ENCODE measurements around the gene RBM38.
"Not testable (repeated sequence)": the region's sequence is repeated elsewhere in the genome, so short reads cannot be mapped to it uniquely, and the experiment has no call there.

The RBM38 gene

DNA sequence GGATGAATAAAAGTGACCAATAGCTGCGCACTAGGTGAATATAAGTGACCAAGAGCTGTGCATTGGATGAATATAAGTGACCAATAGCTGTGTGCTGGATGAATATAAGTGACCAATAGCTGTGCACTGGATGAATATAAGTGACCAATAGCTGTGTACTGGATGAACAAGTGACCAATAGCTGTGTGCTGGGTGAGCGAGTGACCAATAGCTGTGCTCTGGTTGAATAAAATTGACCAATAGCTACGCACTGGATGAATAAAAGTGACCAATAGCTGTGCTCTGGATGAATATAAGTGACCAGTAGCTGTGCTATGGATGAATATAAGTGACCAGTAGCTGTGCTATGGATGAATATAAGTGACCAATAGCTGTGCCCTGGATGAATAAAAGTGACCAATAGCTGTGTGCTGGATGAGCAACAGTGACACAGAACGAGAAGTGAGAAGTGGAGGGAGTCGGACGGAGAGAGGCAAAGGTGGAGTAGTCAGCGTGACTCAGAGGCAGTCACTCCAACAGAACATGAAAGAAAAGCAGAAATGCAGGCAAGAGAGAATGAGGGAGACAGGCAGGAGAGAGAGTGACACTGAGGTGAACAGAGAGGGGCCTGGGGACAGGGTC is 38.5 kb downstream of the RBM38 start:
- H3K4me3 ChIP-seq (ENCODE audit: low read length) = no peak overlapping the region
- peaks cover 17% of the 10 kb centered on the region for H3K27me3 ChIP-seq (ENCODE audit: insufficient read depth, low read length)
- no peaks in the 10 kb centered on the region for H3K36me3 ChIP-seq (ENCODE audit: insufficient read depth, low read length)
- no peak overlapping the region for H2AFZ ChIP-seq (ENCODE audit: low read depth, low read length)
- no peaks in the 10 kb centered on the region for H3K9me3 ChIP-seq (ENCODE audit: low read length)
- no peaks in the 10 kb centered on the region for H3K4me1 ChIP-seq (ENCODE audit: insufficient read depth, low read length)

- not testable (repeated sequence) for H3K36me3 ChIP-seq (ENCODE audit: insufficient read depth, low read length); H3K4me3 ChIP-seq (ENCODE audit: low read length); H3K9me3 ChIP-seq (ENCODE audit: low read length); H3K4me1 ChIP-seq (ENCODE audit: insufficient read depth, low read length); H2AFZ ChIP-seq (ENCODE audit: low read depth, low read length)
- peaks cover 20% of the 10 kb centered on the region for H3K27me3 ChIP-seq (ENCODE audit: insufficient read depth, low read length)
Observed at GRCh38 chr20:57430201-57430596, 39.0 kb downstream of the RBM38 start.

DNA sequence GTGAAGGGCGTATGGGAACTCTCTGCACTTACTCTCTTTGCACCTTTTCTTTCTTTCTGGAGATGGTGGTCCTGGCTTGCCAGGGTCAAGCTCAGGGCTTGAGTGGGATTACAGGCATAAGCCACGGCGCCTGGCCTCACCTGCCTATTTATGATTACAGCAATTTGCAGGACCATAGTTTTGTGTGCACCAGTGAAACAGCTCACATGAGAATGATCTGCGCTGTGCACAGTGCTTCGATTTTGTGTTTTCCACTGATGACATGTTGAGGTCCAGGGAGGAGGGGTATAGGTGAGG is 40.3 kb downstream of the RBM38 start:
- no peak overlapping the region for H2AFZ ChIP-seq (ENCODE audit: low read depth, low read length)
- no peak overlapping the region for H3K4me3 ChIP-seq (ENCODE audit: low read length)
- H3K4me1 ChIP-seq (ENCODE audit: insufficient read depth, low read length) = no peaks in the 10 kb centered on the region
- no peaks in the 10 kb centered on the region for H3K36me3 ChIP-seq (ENCODE audit: insufficient read depth, low read length)
- peaks cover 23% of the 10 kb centered on the region for H3K27me3 ChIP-seq (ENCODE audit: insufficient read depth, low read length)
- H3K9me3 ChIP-seq (ENCODE audit: low read length) = no peaks in the 10 kb centered on the region

DNA sequence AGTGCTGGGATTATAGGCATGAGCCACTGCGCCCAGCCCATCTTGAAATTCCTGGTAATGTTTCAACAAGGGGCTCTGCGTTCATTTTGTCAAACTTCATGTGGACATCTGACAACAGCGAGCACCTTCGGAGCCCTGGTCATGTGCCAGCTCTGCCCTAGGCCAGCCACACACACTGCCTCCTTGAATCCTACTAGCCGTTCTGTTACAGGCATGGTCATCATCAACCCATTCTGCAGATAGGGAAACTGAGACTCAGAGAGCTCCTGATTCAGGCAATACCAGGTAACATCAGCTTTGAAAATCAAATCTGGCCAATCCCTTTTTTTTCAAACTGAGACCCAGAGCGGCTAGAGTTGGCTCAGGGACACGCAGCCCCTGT is 41.3 kb downstream of the RBM38 start:
- H3K9me3 ChIP-seq (ENCODE audit: low read length) = no peaks in the 10 kb centered on the region
- no peaks in the 10 kb centered on the region for H3K4me1 ChIP-seq (ENCODE audit: insufficient read depth, low read length)
- no peak overlapping the region for H2AFZ ChIP-seq (ENCODE audit: low read depth, low read length)
- H3K4me3 ChIP-seq (ENCODE audit: low read length) = no peak overlapping the region
- peaks cover 19% of the 10 kb centered on the region for H3K27me3 ChIP-seq (ENCODE audit: insufficient read depth, low read length)
- H3K36me3 ChIP-seq (ENCODE audit: insufficient read depth, low read length) = no peaks in the 10 kb centered on the region

GRCh38 chr20:57432862-57433491 is 41.8 kb downstream of the RBM38 start:
- Histone ChIP-seq H3K9me3 (ENCODE audit: low read length) (no peaks in the 10 kb centered on the region), H3K4me3 (ENCODE audit: low read length) (no peak overlapping the region), H3K36me3 (ENCODE audit: insufficient read depth, low read length) (no peaks in the 10 kb centered on the region), H2AFZ (ENCODE audit: low read depth, low read length) (no peak overlapping the region), H3K4me1 (ENCODE audit: insufficient read depth, low read length) (no peaks in the 10 kb centered on the region), H3K27me3 (ENCODE audit: insufficient read depth, low read length) (peaks cover 19% of the 10 kb centered on the region)

GRCh38 chr20:57433657-57434389 is 42.6 kb downstream of the RBM38 start:
- H3K36me3 ChIP-seq (ENCODE audit: insufficient read depth, low read length) = no peaks in the 10 kb centered on the region
- H3K4me3 ChIP-seq (ENCODE audit: low read length) = no peak overlapping the region
- no peaks in the 10 kb centered on the region for H3K4me1 ChIP-seq (ENCODE audit: insufficient read depth, low read length)
- H3K9me3 ChIP-seq (ENCODE audit: low read length) = no peaks in the 10 kb centered on the region
- peaks cover 19% of the 10 kb centered on the region for H3K27me3 ChIP-seq (ENCODE audit: insufficient read depth, low read length)
- no peak overlapping the region for H2AFZ ChIP-seq (ENCODE audit: low read depth, low read length)

DNA sequence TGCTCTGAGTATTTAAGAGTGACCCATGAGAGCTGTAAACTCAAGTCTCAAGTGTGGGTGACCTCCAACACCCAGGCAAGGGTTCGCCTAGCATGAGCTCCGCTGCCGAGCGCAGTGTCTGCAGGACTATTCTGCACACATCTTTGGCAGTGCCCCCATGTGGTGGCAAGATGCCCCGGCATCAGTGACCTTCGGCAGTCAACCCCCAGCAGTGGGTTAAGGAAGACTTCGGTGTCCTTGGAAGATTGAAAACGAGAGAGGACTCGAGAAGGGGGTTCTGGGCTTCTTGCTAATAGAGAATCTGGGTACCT is 43.1 kb downstream of the RBM38 start:
- H3K36me3 ChIP-seq (ENCODE audit: insufficient read depth, low read length) = no peaks in the 10 kb centered on the region
- no peak overlapping the region for H2AFZ ChIP-seq (ENCODE audit: low read depth, low read length)
- peaks cover 1% of the 10 kb centered on the region for H3K4me1 ChIP-seq (ENCODE audit: insufficient read depth, low read length)
- H3K4me3 ChIP-seq (ENCODE audit: low read length) = no peak overlapping the region
- no peaks in the 10 kb centered on the region for H3K9me3 ChIP-seq (ENCODE audit: low read length)
- H3K27me3 ChIP-seq (ENCODE audit: insufficient read depth, low read length) = peaks cover 16% of the 10 kb centered on the region

DNA sequence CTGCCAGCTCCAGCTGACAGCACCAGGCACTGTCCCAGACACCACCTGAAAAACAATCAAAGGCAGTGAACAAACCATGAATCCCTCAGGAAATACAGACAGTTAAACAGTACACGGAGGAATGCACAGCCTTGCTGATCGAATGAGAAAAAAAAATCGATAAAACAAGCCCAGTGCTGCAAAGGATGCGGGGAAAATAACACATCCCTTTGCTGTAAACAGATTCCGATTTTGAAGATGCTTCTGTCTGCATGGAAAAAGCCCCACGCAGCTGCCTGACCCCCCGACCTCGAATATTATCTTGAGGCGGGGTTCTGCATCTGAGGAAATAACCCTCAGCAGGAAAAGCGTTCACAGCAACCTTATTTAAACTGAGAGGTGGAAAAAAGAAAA is 43.9 kb downstream of the RBM38 start:
- H3K27me3 ChIP-seq (ENCODE audit: insufficient read depth, low read length) = peaks cover 16% of the 10 kb centered on the region
- H3K4me3 ChIP-seq (ENCODE audit: low read length) = no peak overlapping the region
- no peaks in the 10 kb centered on the region for H3K36me3 ChIP-seq (ENCODE audit: insufficient read depth, low read length)
- H2AFZ ChIP-seq (ENCODE audit: low read depth, low read length) = no peak overlapping the region
- H3K9me3 ChIP-seq (ENCODE audit: low read length) = no peaks in the 10 kb centered on the region
- H3K4me1 ChIP-seq (ENCODE audit: insufficient read depth, low read length) = peaks cover 4% of the 10 kb centered on the region

GRCh38 chr20:57435498-57436222 is 44.5 kb downstream of the RBM38 start:
- Histone ChIP-seq H3K36me3 (ENCODE audit: insufficient read depth, low read length) (no peaks in the 10 kb centered on the region), H3K4me1 (ENCODE audit: insufficient read depth, low read length) (peaks cover 4% of the 10 kb centered on the region), H3K9me3 (ENCODE audit: low read length) (no peaks in the 10 kb centered on the region), H3K27me3 (ENCODE audit: insufficient read depth, low read length) (peaks cover 16% of the 10 kb centered on the region), H2AFZ (ENCODE audit: low read depth, low read length) (no peak overlapping the region), H3K4me3 (ENCODE audit: low read length) (no peak overlapping the region)

DNA sequence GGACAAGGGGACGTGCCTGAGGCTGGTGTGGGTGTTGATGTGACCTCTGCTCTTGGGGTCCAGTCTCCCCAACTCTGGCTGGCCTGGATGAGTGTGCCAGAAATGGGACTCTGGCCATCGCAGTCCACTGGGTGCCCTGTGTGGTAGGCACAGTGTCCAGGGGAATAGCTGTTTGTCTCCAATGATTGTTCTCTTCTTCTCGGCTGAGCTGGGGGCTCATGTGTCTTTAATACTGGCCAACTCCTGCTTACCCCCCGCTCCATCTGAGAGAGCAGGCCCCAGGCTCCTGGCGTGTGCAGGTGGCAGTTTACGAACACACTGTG is 45.0 kb downstream of the RBM38 start:
- Histone ChIP-seq H3K4me1 (ENCODE audit: insufficient read depth, low read length) (peaks cover 4% of the 10 kb centered on the region), H3K4me3 (ENCODE audit: low read length) (no peak overlapping the region), H2AFZ (ENCODE audit: low read depth, low read length) (no peak overlapping the region), H3K27me3 (ENCODE audit: insufficient read depth, low read length) (peaks cover 16% of the 10 kb centered on the region), H3K9me3 (ENCODE audit: low read length) (no peaks in the 10 kb centered on the region), H3K36me3 (ENCODE audit: insufficient read depth, low read length) (no peaks in the 10 kb centered on the region)

DNA sequence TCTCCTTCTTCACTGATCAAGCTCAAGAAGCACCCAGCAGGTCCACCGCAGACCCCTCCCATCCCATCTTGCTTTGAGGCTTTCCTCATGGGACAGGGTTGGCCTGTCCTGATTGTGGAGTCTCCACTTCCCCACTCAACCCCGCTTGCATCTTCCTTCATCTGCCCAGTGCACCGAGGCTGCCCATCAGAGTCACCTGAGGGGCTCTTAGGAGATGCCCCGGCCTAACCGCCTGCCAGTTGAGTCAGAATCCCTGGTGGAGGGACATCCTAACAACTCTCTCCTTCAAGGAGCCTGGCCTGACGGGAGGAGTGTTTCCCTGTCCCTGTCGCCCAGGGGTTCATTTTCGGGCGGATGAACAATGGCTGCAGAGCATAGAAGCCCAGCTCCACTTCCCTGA is 46.1 kb downstream of the RBM38 start:
- no peaks in the 10 kb centered on the region for H3K9me3 ChIP-seq (ENCODE audit: low read length)
- H3K27me3 ChIP-seq (ENCODE audit: insufficient read depth, low read length) = peaks cover 16% of the 10 kb centered on the region
- H3K36me3 ChIP-seq (ENCODE audit: insufficient read depth, low read length) = no peaks in the 10 kb centered on the region
- peaks cover 4% of the 10 kb centered on the region for H3K4me1 ChIP-seq (ENCODE audit: insufficient read depth, low read length)
- no peak overlapping the region for H2AFZ ChIP-seq (ENCODE audit: low read depth, low read length)
- no peak overlapping the region for H3K4me3 ChIP-seq (ENCODE audit: low read length)

DNA sequence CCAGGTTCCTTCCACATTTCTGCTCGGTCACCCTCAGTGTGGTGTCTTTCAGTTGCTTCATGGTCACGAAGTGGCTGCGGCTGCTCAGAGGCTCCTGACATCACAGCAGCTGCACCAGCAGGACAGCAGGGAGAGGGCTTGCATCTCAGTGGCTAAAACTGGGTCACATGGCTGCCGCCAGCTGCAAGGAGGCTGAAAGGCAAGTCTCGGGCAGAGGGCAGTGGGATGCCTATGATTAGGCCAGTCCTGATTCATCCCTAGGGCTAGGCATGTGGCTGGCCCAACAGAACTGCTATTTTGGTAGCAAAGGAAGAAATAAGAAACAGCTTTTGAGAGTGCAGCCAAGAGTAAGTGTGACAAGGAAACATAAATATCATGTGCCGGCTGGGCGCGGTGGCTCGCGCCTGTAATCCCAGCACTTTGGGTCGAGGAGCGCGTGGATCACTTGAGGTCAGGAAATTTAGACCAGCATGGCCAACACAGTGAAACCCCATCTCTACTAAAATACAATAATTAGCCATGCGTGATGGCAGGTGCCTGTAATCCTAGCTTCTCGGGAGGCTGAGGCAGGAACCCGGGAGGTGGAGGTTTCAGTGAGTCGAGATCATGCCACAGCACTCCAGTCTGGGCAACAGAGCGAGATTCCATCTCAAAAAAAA is 46.6 kb downstream of the RBM38 start:
- no peak overlapping the region for H3K4me3 ChIP-seq (ENCODE audit: low read length)

DNA sequence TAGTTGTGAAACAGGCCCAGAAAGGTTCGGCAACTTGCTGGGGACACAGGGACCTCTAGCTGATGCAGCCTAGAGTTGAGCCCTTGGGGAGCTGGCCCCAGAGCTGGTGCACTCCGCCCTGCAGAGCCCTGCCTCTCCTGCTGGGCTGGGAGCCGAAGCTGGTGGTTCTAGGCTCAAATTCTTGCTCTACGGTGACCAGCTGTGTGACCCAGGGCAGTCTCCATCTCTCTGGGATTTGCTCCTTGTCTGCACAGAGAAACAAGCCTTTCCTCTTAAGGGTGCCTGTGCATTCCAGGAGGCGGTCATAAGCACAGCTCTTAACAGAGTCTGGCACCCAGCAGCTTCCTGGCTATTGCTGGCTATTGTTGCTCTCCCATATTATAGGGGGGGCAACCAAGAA is 47.4 kb downstream of the RBM38 start:
- H3K27me3 ChIP-seq (ENCODE audit: insufficient read depth, low read length) = peaks cover 16% of the 10 kb centered on the region
- no peaks in the 10 kb centered on the region for H3K9me3 ChIP-seq (ENCODE audit: low read length)
- H3K4me3 ChIP-seq (ENCODE audit: low read length) = no peak overlapping the region

More for the DNA sequence above, 46.6 kb downstream of the RBM38 start:
- Histone ChIP-seq H3K36me3 (ENCODE audit: insufficient read depth, low read length) (no peaks in the 10 kb centered on the region), H3K4me1 (ENCODE audit: insufficient read depth, low read length) (peaks cover 4% of the 10 kb centered on the region), H3K9me3 (ENCODE audit: low read length) (no peaks in the 10 kb centered on the region), H2AFZ (ENCODE audit: low read depth, low read length) (no peak overlapping the region), H3K27me3 (ENCODE audit: insufficient read depth, low read length) (peaks cover 16% of the 10 kb centered on the region)

More for the DNA sequence above, 47.4 kb downstream of the RBM38 start:
- H3K4me1 ChIP-seq (ENCODE audit: insufficient read depth, low read length) = peaks cover 4% of the 10 kb centered on the region
- H2AFZ ChIP-seq (ENCODE audit: low read depth, low read length) = no peak overlapping the region
- H3K36me3 ChIP-seq (ENCODE audit: insufficient read depth, low read length) = no peaks in the 10 kb centered on the region
